Measurements from ENCODE around the gene ATRNL1. TPM values are rescaled to one million over a fixed set of nuclear protein-coding genes. Genes with fewer than 3 reads are reported as not detected.

ATRNL1 gene
- total RNA-seq, 1 donor from 2014 or later = 0.74 TPM

- no peak for DNase-seq (ENCODE audit: low spot score)
Observed at GRCh38 chr10:115883372-115883771, 790.2 kb downstream of the ATRNL1 start.

GRCh38 chr10:115884331-115884730 lies 791.2 kb downstream of the ATRNL1 start:
- no peak for DNase-seq (ENCODE audit: low spot score)

GRCh38 chr10:115895166-115895565 lies 802.0 kb downstream of the ATRNL1 start:
- DNase-seq (ENCODE audit: low spot score) = no peak

GRCh38 chr10:115898242-115898641 lies 805.1 kb downstream of the ATRNL1 start:
- no peak for DNase-seq (ENCODE audit: low spot score)

- DNase-seq (ENCODE audit: low spot score) = no peak
Observed at GRCh38 chr10:115902596-115902995, 809.4 kb downstream of the ATRNL1 start.

- no peak for DNase-seq (ENCODE audit: low spot score)
Observed at GRCh38 chr10:115903207-115903606, 810.0 kb downstream of the ATRNL1 start.

- DNase-seq (ENCODE audit: low spot score) = no peak
Observed at GRCh38 chr10:115903845-115904244, 810.7 kb downstream of the ATRNL1 start.

- no peak for DNase-seq (ENCODE audit: low spot score)
Observed at GRCh38 chr10:115909037-115909436, 815.9 kb downstream of the ATRNL1 start.

GRCh38 chr10:115909962-115910731 lies 817.0 kb downstream of the ATRNL1 start:
- DNase-seq (ENCODE audit: low spot score) = no peak

- no peak for DNase-seq (ENCODE audit: low spot score)
Observed at GRCh38 chr10:115914475-115914874, 821.3 kb downstream of the ATRNL1 start.

GRCh38 chr10:115915429-115915828 lies 822.3 kb downstream of the ATRNL1 start:
- no peak for DNase-seq (ENCODE audit: low spot score)

GRCh38 chr10:115918812-115919211 lies 825.6 kb downstream of the ATRNL1 start:
- no peak for DNase-seq (ENCODE audit: low spot score)

GRCh38 chr10:115921795-115922194 lies 828.6 kb downstream of the ATRNL1 start:
- DNase-seq (ENCODE audit: low spot score) = no peak

- DNase-seq (ENCODE audit: low spot score) = no peak
Observed at GRCh38 chr10:115931309-115931708, 838.1 kb downstream of the ATRNL1 start.

GRCh38 chr10:115932099-115932498 lies 838.9 kb downstream of the ATRNL1 start:
- DNase-seq (ENCODE audit: low spot score) = no peak

- DNase-seq (ENCODE audit: low spot score) = no peak
Observed at GRCh38 chr10:115933098-115933497, 839.9 kb downstream of the ATRNL1 start.

- DNase-seq (ENCODE audit: low spot score) = no peak
Observed at GRCh38 chr10:115935731-115936130, 842.6 kb downstream of the ATRNL1 start.

- no peak for DNase-seq (ENCODE audit: low spot score)
Observed at GRCh38 chr10:115936926-115937767, 844.0 kb downstream of the ATRNL1 start.

- no peak for DNase-seq (ENCODE audit: low spot score)
Observed at GRCh38 chr10:115937768-115938056, 844.5 kb downstream of the ATRNL1 start.

- DNase-seq (ENCODE audit: low spot score) = no peak
Observed at GRCh38 chr10:115939101-115939854, 846.1 kb downstream of the ATRNL1 start.

GRCh38 chr10:115941361-115941771 lies 848.2 kb downstream of the ATRNL1 start:
- DNase-seq (ENCODE audit: low spot score) = no peak

- DNase-seq (ENCODE audit: low spot score) = no peak
Observed at GRCh38 chr10:115942101-115942500, 848.9 kb downstream of the ATRNL1 start.
